Measurements from ENCODE around the gene PRKCA. TPM values are rescaled to one million over a fixed set of nuclear protein-coding genes. Genes with fewer than 3 reads are reported as not detected.

PRKCA gene
- total RNA-seq, 1 experiment from 2014 or later = 29.5 TPM

DNA sequence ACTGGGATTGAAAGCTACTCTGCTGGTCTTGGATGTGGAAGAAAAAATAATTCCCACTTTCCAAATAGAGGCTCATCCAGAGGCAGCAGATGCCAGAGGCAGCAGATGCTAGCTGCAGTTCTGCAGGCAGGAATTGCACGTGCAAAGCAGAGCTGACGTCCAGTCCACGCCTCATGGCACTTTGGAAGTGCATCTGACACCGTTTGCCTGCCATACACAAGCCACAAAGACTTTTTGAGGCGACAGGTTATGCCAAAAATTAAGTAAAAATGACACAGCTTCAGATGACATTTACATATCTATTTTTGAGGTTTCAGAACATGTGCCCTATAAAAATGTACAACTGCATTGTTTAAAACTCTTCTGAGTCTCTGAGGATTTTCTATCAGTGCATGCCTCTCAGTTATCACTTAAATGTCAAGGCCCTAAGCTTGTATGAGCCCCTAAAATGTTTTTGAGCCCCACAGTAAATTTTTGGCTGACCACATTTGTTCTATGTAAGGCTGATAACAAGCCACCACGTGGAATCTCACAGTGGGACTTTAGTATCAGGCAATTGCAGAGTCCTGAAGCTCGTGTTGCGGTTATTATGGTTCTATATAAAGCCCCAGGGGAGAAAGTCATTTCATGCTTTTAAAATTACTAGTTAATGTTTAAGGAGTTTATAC is 239.2 kb downstream of the PRKCA start:
- H3K4me1 Mint-ChIP-seq = peaks cover 44% of the 10 kb centered on the region
- TF ChIP-seq, protein P1, sequence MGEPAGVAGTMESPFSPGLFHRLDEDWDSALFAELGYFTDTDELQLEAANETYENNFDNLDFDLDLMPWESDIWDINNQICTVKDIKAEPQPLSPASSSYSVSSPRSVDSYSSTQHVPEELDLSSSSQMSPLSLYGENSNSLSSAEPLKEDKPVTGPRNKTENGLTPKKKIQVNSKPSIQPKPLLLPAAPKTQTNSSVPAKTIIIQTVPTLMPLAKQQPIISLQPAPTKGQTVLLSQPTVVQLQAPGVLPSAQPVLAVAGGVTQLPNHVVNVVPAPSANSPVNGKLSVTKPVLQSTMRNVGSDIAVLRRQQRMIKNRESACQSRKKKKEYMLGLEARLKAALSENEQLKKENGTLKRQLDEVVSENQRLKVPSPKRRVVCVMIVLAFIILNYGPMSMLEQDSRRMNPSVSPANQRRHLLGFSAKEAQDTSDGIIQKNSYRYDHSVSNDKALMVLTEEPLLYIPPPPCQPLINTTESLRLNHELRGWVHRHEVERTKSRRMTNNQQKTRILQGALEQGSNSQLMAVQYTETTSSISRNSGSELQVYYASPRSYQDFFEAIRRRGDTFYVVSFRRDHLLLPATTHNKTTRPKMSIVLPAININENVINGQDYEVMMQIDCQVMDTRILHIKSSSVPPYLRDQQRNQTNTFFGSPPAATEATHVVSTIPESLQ (CRISPR knock-in tag; IDR thresholded peaks at IDR 0.05) = no peak
- no peak for TF ChIP-seq FOXK1 (CRISPR knock-in tag; IDR thresholded peaks at IDR 0.05)
- TF ChIP-seq FOXJ3 (CRISPR knock-in tag; IDR thresholded peaks at IDR 0.05; ENCODE audit: borderline replicate concordance) = no peak
- no peak for TF ChIP-seq CBFB (CRISPR knock-in tag; IDR thresholded peaks at IDR 0.05; ENCODE audit: low read depth)
- TF ChIP-seq, protein P2, sequence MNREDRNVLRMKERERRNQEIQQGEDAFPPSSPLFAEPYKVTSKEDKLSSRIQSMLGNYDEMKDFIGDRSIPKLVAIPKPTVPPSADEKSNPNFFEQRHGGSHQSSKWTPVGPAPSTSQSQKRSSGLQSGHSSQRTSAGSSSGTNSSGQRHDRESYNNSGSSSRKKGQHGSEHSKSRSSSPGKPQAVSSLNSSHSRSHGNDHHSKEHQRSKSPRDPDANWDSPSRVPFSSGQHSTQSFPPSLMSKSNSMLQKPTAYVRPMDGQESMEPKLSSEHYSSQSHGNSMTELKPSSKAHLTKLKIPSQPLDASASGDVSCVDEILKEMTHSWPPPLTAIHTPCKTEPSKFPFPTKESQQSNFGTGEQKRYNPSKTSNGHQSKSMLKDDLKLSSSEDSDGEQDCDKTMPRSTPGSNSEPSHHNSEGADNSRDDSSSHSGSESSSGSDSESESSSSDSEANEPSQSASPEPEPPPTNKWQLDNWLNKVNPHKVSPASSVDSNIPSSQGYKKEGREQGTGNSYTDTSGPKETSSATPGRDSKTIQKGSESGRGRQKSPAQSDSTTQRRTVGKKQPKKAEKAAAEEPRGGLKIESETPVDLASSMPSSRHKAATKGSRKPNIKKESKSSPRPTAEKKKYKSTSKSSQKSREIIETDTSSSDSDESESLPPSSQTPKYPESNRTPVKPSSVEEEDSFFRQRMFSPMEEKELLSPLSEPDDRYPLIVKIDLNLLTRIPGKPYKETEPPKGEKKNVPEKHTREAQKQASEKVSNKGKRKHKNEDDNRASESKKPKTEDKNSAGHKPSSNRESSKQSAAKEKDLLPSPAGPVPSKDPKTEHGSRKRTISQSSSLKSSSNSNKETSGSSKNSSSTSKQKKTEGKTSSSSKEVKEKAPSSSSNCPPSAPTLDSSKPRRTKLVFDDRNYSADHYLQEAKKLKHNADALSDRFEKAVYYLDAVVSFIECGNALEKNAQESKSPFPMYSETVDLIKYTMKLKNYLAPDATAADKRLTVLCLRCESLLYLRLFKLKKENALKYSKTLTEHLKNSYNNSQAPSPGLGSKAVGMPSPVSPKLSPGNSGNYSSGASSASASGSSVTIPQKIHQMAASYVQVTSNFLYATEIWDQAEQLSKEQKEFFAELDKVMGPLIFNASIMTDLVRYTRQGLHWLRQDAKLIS (CRISPR knock-in tag; IDR thresholded peaks at IDR 0.05; ENCODE audit: borderline replicate concordance) = no peak
- TF ChIP-seq NFE2L1 (CRISPR knock-in tag; IDR thresholded peaks at IDR 0.05) = no peak
- no peak for TF ChIP-seq SP1 (CRISPR knock-in tag; conservative IDR thresholded peaks at IDR 0.05)
- TF ChIP-seq, protein P3, sequence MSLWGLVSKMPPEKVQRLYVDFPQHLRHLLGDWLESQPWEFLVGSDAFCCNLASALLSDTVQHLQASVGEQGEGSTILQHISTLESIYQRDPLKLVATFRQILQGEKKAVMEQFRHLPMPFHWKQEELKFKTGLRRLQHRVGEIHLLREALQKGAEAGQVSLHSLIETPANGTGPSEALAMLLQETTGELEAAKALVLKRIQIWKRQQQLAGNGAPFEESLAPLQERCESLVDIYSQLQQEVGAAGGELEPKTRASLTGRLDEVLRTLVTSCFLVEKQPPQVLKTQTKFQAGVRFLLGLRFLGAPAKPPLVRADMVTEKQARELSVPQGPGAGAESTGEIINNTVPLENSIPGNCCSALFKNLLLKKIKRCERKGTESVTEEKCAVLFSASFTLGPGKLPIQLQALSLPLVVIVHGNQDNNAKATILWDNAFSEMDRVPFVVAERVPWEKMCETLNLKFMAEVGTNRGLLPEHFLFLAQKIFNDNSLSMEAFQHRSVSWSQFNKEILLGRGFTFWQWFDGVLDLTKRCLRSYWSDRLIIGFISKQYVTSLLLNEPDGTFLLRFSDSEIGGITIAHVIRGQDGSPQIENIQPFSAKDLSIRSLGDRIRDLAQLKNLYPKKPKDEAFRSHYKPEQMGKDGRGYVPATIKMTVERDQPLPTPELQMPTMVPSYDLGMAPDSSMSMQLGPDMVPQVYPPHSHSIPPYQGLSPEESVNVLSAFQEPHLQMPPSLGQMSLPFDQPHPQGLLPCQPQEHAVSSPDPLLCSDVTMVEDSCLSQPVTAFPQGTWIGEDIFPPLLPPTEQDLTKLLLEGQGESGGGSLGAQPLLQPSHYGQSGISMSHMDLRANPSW (CRISPR knock-in tag; conservative IDR thresholded peaks at IDR 0.05; ENCODE audit: low read depth) = no peak
- TF ChIP-seq, protein P4, sequence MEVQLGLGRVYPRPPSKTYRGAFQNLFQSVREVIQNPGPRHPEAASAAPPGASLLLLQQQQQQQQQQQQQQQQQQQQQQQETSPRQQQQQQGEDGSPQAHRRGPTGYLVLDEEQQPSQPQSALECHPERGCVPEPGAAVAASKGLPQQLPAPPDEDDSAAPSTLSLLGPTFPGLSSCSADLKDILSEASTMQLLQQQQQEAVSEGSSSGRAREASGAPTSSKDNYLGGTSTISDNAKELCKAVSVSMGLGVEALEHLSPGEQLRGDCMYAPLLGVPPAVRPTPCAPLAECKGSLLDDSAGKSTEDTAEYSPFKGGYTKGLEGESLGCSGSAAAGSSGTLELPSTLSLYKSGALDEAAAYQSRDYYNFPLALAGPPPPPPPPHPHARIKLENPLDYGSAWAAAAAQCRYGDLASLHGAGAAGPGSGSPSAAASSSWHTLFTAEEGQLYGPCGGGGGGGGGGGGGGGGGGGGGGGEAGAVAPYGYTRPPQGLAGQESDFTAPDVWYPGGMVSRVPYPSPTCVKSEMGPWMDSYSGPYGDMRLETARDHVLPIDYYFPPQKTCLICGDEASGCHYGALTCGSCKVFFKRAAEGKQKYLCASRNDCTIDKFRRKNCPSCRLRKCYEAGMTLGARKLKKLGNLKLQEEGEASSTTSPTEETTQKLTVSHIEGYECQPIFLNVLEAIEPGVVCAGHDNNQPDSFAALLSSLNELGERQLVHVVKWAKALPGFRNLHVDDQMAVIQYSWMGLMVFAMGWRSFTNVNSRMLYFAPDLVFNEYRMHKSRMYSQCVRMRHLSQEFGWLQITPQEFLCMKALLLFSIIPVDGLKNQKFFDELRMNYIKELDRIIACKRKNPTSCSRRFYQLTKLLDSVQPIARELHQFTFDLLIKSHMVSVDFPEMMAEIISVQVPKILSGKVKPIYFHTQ (CRISPR knock-in tag; IDR thresholded peaks at IDR 0.05) = no peak
- TF ChIP-seq ZNF396 (CRISPR knock-in tag; IDR thresholded peaks at IDR 0.05; ENCODE audit: borderline replicate concordance) = no peak
- no peak for TF ChIP-seq SOX15 (CRISPR knock-in tag; IDR thresholded peaks at IDR 0.05)
- TF ChIP-seq TCF7 (CRISPR knock-in tag; IDR thresholded peaks at IDR 0.05; ENCODE audit: low read depth) = no peak
- TF ChIP-seq, protein P5, sequence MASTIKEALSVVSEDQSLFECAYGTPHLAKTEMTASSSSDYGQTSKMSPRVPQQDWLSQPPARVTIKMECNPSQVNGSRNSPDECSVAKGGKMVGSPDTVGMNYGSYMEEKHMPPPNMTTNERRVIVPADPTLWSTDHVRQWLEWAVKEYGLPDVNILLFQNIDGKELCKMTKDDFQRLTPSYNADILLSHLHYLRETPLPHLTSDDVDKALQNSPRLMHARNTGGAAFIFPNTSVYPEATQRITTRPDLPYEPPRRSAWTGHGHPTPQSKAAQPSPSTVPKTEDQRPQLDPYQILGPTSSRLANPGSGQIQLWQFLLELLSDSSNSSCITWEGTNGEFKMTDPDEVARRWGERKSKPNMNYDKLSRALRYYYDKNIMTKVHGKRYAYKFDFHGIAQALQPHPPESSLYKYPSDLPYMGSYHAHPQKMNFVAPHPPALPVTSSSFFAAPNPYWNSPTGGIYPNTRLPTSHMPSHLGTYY (CRISPR knock-in tag; IDR thresholded peaks at IDR 0.05) = no peak
- TF ChIP-seq ZNF423 (CRISPR knock-in tag; IDR thresholded peaks at IDR 0.05) = no peak
- no peak for TF ChIP-seq MXD4 (CRISPR knock-in tag; IDR thresholded peaks at IDR 0.05; ENCODE audit: borderline replicate concordance)
- TF ChIP-seq, protein P6, sequence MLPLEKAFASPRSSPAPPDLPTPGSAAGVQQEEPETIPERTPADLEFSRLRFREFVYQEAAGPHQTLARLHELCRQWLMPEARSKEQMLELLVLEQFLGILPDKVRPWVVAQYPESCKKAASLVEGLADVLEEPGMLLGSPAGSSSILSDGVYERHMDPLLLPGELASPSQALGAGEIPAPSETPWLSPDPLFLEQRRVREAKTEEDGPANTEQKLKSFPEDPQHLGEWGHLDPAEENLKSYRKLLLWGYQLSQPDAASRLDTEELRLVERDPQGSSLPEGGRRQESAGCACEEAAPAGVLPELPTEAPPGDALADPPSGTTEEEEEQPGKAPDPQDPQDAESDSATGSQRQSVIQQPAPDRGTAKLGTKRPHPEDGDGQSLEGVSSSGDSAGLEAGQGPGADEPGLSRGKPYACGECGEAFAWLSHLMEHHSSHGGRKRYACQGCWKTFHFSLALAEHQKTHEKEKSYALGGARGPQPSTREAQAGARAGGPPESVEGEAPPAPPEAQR (CRISPR knock-in tag; IDR thresholded peaks at IDR 0.05) = no peak
- no peak for TF ChIP-seq ZNF317 (CRISPR knock-in tag; IDR thresholded peaks at IDR 0.05; ENCODE audit: borderline replicate concordance, low read depth)
- ATAC-seq (no peak), DNase-seq (ENCODE audit: low spot score) (no peak)
- ChIA-PET POLR2A (no interaction called here), CTCF (interaction anchor here (1.0 to 1.9 kb wide), 4 partner anchors 10 to 231 kb away, joined by 3 to 7 read pairs (median 4); no protein-coding TSS in a partner anchor)
- no peak overlapping the region for H3K4me3 Mint-ChIP-seq
- no peaks in the 10 kb centered on the region for H3K27me3 Mint-ChIP-seq (ENCODE audit: low read depth)
- H3K36me3 Mint-ChIP-seq = peaks cover 14% of the 10 kb centered on the region
- no peak overlapping the region for H3K27ac Mint-ChIP-seq
- H3K9me3 Mint-ChIP-seq = peaks cover 14% of the 10 kb centered on the region

All from WTC11 (cell line).